ENCODE results near the gene PRRT1B.

The PRRT1B gene

DNA sequence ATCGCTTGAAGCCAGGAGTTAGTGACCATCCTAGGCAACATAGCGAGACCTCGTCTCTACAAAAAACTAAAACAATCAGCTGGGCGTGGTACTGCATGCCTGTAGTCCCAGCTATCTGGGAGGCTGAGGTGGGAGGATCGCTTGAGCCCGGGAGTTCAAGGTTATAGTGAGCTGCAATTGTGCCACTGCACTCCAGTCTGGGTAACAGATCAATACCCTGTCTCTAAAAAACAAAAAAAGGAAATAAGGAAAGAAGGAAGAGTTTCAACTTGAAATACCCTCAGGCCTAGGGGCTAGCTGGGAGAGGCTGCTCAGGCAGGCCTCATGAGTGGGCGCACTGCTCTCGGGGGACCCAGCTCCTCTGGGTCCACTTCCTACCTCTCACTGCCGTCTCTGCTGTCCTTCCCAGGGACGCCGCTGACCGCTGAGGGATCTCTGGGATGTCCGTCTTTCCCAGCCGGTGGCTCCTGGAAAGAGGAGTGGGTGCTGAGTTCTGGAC is 56.4 kb downstream of the PRRT1B start:
- DNase-seq: no peak

DNA sequence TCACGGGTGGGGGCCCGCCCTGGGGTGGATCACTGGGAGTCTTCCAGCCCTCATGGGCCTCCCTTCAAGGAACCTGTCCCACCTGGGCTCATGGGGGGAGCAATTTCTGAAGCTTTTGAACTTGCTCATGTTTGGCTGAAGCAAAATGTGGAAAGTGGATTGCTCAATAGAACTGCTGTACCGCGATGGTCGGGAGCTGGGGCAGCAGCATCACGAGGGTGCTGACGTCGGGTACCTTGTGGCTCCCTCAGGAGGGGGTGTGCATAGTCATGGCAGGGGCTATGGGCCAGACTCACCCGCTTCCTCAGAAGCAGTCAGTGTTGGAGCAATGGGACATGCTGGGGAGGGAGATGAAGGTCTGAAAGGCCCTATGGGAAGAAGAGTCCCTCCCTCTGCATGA is 57.9 kb downstream of the PRRT1B start:
- no peak for DNase-seq

DNA sequence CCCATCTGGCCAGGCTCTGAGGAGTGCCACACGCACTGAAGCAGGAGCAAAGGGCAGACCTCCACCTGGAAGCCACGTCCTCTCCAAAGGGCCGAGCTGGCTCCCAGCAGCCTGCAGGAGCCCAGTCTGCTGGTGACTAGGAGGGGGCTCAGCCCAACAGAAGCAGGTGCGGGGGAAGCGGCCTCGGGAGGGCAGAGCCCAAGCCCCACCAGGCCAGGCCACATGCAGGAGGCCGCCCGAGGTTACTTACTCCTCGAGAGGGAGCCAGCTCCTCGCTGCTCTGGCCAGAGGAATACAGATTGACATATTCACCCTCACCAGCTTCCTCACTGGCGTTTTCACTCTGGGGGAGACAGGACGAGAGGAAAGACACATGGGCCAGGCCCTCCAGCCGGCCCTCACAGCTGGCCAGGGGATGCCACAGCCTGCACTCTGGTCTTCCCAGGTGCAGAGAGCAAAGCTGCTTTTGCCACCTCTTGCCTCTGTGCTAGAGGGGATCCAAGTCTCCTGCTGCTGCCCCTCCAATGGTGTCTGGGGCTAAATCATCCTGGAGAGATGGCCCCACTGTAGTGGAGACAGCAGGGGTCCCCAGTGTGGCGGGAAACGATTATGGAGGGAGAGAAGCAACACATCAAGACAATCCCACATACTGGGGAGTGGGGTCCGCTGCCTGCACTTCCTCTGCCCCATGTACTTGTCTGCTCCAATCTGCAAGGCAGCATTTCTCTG is 58.6 kb downstream of the PRRT1B start:
- DNase-seq: no peak

DNA sequence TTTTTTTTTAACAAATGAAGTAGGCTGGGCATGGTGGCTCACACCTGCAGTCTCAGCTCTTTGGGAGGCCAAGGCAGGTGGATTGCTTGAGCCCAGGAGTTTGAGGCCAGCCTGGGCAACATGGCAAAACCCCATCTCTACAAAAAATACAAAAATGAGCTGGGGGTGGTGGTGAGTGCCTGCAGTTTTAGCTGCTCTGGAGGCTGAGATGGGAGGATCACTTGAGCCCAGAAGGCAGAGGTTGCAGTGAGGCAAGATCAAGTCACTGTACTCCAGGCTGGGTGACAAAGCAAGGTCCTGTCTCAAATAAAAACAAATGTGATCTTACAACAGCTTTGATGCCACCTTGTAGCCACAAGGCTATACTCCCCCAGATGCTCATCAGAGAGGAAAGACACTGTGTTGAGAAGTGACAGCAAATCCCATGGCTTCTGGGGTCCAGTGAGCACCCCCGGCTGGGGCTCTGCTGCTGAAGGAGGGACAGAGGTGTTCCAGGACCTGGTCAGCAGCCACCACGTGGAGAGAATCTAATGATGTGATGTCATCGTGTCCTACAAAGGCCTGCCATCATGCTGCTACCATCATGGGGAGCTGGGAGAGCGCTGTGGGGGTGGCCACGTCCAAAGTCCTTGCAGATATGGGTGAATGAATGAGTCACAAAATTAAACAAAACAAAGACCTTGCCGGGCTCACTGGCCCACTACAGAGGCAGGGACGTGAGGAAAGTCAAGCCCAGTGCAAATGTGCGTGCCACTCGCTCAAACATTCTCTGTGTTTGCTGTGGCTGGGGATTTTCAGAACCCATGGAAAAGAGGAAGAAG is 60.7 kb downstream of the PRRT1B start:
- no peak for DNase-seq

DNA sequence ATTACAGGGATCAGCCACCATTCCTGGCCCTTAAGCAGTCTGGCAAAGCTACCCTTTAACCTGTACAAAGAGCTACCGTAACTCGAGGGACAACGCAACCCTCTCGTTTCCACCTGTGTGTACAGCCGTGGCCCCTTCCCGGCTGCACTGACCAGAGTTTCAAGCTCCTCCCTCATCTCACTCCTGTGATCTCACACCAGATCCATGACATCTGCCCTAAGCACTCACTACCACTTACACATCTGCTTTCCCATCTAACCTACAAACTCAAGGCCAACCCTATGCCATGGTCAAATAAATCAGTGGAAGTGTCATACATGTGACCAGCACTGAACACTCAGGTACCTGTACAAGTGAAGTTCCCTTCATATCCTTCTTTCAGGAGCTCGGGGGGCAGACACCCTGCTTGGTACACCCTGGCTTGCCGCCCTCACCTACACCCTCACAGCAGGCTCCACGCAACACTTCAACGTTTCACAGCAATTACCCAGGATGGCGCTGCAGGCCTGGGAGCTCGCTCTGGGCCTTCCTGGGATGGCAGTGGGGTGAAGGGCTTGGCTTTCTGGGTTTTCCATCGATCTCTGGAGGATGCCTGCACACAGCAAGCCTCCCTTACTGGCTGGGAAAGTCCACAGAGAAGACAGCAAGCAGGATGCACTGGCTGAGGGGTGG is 61.7 kb downstream of the PRRT1B start:
- no peak for DNase-seq

DNA sequence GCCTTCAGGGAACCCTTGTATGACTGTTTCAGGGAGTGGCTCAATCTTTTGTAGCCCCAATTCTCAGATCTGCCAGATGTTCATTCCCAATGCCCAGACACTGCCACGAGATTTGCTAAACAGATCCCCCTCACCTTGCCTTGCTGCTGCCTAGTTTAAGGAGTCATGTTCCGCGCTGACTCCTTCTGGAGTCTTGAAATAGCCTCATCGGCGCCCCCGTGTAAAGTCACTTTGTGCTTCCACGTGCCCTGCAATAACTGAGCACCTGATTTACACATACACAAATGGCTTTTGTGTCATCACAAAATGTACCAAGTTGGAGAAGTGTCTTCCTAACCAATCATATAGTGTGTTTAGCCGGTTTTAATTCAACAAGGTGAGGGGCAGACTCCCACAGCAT is 62.3 kb downstream of the PRRT1B start:
- no peak for DNase-seq

DNA sequence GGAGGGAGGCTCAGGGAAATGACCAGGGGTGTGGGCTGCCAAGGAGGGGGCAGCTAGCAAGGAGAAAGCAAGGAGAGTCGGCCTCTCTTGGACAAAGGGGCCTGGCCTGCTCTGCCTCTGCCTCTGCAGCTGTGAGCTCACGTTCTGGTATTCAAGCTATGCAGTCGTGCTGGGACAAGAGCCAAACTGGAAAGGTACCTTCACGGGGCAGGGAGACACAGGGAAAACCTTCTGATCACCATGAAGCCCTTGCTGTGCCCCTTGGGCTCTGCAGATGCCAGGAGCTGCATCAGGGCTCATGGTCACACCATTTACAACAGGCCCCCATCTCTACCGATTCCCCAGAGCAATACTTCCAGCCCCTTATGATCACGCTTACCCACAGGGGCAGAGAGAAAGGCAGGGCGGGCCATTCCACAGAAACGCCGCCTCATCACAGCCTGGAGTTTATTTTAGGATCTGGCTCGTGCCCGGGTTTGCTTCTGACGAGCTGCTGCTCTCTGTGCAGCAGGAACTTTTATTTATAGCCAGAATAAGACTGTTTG is 63.2 kb downstream of the PRRT1B start:
- no peak for DNase-seq
